22Rv1 (cell line): ENCODE results near the gene MYO18B.

Source experiments
- CTCF ChIP-seq: fragments of 450-650 bp; IDR thresholded peaks from 2 replicates; pipeline ENCODE4 v1.5.1; 2017; ENCODE audit warnings: mild to moderate bottlenecking
- ZFX ChIP-seq: fragments of 450-650 bp; IDR thresholded peaks from 2 replicates; pipeline ENCODE4 v1.6.1; 2017; ENCODE audit warnings: antibody characterized with exemption, borderline replicate concordance

GRCh38 chr22:25841775-25842174 lies 99.8 kb downstream of the MYO18B start:
- TF ChIP-seq CTCF: no peak
- TF ChIP-seq ZFX: no peak
